Suprapubic skin (tissue), 3 donors: Measurements from ENCODE around the gene PRICKLE2.

Experiments
- CTCF ChIP-seq, 2 donors: fragments of 200-600 bp in 1 of 2; fragments of 450-650 bp in 1 of 2; sonication (generic) in 1 of 2; IDR thresholded peaks; one replicate each; pipeline ENCODE4 v1.5.1; 2016 to 2019; ENCODE audit warnings: antibody characterized with exemption in 2 of 2, mild to moderate bottlenecking in 1 of 2, moderate library complexity in 1 of 2
- EP300 ChIP-seq: sonication (generic); formaldehyde crosslinking; IDR thresholded peaks from one replicate; pipeline ENCODE4 v1.6.1; 2017; ENCODE audit warnings: antibody characterized with exemption

- TF ChIP-seq CTCF (IDR thresholded peaks at IDR 0.05) (no peak), EP300 (no peak)
Observed at GRCh38 chr3:64104691-64105111, 120.6 kb downstream of the PRICKLE2 start.
